GM13976 (cell line): ENCODE data around the gene CLDN22.

Experiments used
- DNase-seq: peaks from one replicate; pipeline ENCODE4 v3.0.0; 2012; ENCODE audit warnings: low spot score
- in situ Hi-C: fragments of 300-500 bp; cut with MboI; formaldehyde crosslinking; loops from one replicate; pipeline ENCODE4 v1.12.0; 2022; ENCODE audit warnings: low sequenced_read_pairs, mixed read lengths, inconsistent platforms; ENCODE audit not compliant: unreplicated experiment
- TF ChIP-seq, protein P1 (sequence below): IDR thresholded peaks from 2 replicates; pipeline ENCODE4 v1.5.1; 2012; ENCODE audit warnings: borderline replicate concordance, mild to moderate bottlenecking; ENCODE audit not compliant: insufficient read depth; ENCODE audit errors: extremely low read depth, missing control alignments, control extremely low read depth

CLDN22 gene

DNA sequence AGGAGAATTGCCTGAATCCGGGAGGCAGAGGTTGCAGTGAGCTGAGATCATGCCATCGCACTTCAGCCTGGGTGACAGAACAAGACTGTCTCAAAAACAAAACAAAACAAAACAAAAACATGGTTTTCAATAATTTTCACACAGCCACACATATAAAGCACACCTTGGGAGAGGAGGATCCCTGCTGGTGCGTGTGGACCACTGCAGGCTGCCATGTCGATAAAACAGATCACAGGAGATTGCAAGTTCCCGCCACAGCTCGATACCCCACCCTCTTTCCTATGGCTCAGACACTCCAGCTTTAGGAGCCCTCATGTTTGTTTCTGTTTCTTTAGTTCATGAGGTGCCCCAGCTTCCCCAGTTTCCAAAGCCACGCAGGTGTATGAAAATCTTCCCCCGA, 33.5 kb upstream of the CLDN22 start:
- in situ Hi-C loops = no loop called here

DNA sequence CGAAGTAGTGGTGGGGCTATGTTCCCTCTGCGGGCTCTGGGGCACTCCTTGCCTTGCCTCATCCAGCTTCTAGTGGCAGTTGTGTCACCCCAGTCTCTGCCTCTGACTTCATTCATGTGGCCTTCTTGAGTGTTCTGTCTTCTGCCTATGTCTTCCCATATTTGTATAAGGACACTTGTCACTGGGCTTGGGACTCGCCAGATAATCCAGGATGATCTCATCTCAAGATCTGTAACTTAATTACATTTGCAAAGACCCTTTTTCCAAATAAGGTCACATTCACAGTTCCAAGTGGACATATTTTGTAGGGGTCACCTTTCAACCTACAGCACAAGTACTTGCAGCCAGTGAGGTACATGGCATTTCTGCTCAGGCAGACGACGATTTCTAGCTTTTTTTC, 32.5 kb upstream of the CLDN22 start:
- no peak for DNase-seq

More for the DNA sequence above, 33.5 kb upstream of the CLDN22 start:
- no peak for DNase-seq
- TF ChIP-seq, protein P1, sequence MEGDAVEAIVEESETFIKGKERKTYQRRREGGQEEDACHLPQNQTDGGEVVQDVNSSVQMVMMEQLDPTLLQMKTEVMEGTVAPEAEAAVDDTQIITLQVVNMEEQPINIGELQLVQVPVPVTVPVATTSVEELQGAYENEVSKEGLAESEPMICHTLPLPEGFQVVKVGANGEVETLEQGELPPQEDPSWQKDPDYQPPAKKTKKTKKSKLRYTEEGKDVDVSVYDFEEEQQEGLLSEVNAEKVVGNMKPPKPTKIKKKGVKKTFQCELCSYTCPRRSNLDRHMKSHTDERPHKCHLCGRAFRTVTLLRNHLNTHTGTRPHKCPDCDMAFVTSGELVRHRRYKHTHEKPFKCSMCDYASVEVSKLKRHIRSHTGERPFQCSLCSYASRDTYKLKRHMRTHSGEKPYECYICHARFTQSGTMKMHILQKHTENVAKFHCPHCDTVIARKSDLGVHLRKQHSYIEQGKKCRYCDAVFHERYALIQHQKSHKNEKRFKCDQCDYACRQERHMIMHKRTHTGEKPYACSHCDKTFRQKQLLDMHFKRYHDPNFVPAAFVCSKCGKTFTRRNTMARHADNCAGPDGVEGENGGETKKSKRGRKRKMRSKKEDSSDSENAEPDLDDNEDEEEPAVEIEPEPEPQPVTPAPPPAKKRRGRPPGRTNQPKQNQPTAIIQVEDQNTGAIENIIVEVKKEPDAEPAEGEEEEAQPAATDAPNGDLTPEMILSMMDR = no peak

DNA sequence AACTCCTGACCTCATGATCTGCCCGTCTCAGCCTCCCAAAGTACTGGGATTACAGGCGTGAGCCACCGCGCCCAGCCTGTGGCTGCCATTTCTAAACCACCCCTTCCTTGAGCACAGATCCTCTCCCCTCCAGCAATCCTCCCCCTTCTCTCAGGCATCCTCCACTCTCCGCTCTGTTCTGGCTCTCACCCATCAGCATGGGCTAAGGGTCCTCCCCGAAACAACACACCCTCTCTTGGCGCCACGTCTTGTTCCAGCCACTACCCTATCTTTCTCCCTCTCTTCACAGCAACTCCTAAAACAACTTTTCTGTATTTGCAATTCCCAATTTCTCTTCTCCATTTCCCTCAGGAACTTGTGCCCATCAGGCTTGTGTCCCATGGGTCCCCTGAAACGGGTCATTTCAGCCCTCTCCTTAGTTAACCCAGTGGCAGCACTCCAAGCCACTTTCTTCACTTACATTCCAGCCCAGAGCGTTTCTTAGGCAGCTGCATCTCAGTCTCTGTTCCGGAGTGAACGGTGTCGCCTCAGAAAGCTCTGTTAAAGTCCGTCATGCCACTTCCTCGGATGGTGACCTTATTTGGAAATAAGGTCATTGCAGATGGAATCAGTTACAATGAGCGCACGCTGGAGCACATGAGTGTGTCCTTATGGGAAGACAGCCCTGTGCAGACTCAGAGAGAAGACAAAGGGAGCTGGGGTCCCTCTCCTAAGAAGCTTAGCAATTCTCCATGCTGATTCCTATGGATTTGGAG, 30.4 kb upstream of the CLDN22 start:
- TF ChIP-seq, protein P1 = no peak
- in situ Hi-C loops = no loop called here
- DNase-seq = no peak

More for the DNA sequence above, 32.5 kb upstream of the CLDN22 start:
- TF ChIP-seq, protein P1 = no peak
- in situ Hi-C loops = no loop called here

DNA sequence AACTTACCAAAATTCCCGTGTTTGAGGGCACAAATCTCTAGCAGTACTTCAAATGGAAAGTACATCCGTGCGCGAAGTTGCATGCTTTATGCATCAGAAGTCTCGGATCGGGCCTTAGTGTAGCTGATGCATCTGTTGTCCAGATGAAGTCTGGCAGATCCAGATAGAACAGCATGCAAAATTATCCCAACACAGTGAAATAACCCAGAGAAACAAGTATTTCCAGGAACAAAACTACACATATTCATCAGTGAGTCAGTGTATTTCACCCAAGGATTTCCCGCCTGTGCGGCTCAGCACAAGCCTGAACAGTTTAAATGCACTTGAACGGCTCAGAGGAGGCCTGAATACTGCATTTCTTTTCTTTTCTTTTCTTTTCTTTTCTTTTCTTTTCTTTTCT, 29.6 kb upstream of the CLDN22 start:
- no peak for DNase-seq
- TF ChIP-seq, protein P1 = no peak
- in situ Hi-C loops = no loop called here

DNA sequence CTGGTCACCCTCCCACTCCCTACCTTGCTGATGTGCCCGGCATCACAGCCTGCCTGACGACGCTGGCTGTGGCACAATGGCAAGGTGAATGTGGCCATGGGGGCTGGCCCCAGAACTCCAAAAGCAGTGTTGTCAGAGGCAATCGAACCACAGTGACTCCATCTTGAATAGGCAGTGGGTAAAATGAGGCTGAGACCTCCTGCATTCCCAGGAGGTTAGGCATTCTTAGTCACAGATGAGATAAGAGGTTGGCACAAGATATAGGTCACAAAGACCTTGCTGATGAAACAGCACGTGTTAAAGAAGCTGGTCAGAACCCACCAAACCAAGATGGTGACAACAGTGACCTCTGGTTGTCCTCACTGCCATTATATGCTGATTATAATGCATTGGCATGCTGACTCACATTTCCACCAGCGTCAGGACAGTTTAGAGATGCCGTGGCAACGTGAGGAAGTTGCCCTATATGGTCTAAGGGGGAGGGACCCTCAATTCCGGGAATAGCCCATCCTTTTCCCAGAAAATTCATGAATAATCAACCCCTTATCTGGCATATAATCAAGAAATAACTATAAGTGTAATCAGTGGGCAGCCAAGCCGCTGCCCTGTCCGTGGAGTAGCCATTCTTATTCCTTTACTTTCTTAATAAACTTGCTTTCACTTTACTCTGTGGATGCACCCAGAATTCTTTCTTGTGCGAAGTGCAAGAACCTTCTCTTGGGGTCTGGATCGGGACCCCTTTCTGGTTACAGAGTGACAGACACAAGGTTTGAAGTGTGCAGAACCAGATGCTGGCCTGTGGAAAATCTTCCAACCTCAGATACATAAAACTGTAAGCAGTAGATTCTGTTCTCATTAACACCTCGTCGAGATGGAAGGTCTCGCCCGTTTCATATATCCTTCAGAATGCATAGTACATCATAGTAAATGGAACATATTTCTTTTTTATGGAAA, 28.9 kb upstream of the CLDN22 start:
- DNase-seq = no peak
- in situ Hi-C loops = no loop called here
- TF ChIP-seq, protein P1 = no peak

DNA sequence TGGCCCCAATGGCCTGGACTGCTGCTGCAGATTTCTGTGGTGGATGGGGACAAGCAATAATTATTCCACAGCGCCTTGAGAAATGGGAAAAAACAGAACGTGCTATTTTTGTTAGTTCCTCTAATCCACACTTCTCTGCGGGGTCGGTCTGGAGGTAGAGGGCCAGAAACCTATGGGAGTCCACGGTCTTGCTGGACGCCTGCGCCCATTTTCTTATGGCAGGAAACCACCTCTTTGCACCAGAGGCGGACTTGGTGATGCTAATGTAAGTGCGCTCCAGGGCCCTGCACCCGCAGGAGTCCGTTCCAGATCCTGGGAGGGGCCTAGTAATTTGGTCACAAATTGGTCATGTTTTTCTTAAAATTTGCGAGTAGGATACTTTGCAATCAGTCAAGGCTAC, 28.1 kb upstream of the CLDN22 start:
- DNase-seq = no peak
- in situ Hi-C loops = no loop called here

More for the DNA sequence above, 28.1 kb upstream of the CLDN22 start:
- TF ChIP-seq, protein P1 = no peak
